ENCODE data around the gene LRRC8E.

- no peak for TF ChIP-seq CTCF (IDR thresholded peaks at IDR 0.05)
- no peak; the same call in 1 of the 2 replicates for TF ChIP-seq MAX (CRISPR knock-in tag; IDR thresholded peaks at IDR 0.05)
- no peak for TF ChIP-seq STAT6 (CRISPR knock-in tag; conservative IDR thresholded peaks at IDR 0.05; ENCODE audit: low read depth)
- no peak for TF ChIP-seq E2F1 (CRISPR knock-in tag; IDR thresholded peaks at IDR 0.05)
- no peak for TF ChIP-seq ARID4B (CRISPR knock-in tag; IDR thresholded peaks at IDR 0.05; ENCODE audit: borderline replicate concordance)
- TF ChIP-seq USF2 (CRISPR knock-in tag; IDR thresholded peaks at IDR 0.05), result no peak
- no peak for TF ChIP-seq NR1H2 (CRISPR knock-in tag; IDR thresholded peaks at IDR 0.05)
- TF ChIP-seq CREM (CRISPR knock-in tag; IDR thresholded peaks at IDR 0.05), result no peak
- no peak for TF ChIP-seq NR2C2 (CRISPR knock-in tag; IDR thresholded peaks at IDR 0.05)
- no peak for TF ChIP-seq GABPB1 (CRISPR knock-in tag; IDR thresholded peaks at IDR 0.05)
- no peak for TF ChIP-seq NR3C1 (CRISPR knock-in tag; conservative IDR thresholded peaks at IDR 0.05; ENCODE audit: low read depth)
- no peak for TF ChIP-seq PREB (CRISPR knock-in tag; IDR thresholded peaks at IDR 0.05; ENCODE audit: borderline replicate concordance)
- no peak for TF ChIP-seq FOXP4 (CRISPR knock-in tag; IDR thresholded peaks at IDR 0.05)
These were observed 13.4 kb upstream of the LRRC8E start for GRCh38 chr19:7874897-7875273.

Data from WTC11 (cell line).